ENCODE measurements around the gene CCL4. TPM values are rescaled to one million over a fixed set of nuclear protein-coding genes. Genes with fewer than 3 reads are reported as not detected.

CCL4 gene
- total RNA-seq, 1 donor from 2014 or later = 23.4 TPM

DNA sequence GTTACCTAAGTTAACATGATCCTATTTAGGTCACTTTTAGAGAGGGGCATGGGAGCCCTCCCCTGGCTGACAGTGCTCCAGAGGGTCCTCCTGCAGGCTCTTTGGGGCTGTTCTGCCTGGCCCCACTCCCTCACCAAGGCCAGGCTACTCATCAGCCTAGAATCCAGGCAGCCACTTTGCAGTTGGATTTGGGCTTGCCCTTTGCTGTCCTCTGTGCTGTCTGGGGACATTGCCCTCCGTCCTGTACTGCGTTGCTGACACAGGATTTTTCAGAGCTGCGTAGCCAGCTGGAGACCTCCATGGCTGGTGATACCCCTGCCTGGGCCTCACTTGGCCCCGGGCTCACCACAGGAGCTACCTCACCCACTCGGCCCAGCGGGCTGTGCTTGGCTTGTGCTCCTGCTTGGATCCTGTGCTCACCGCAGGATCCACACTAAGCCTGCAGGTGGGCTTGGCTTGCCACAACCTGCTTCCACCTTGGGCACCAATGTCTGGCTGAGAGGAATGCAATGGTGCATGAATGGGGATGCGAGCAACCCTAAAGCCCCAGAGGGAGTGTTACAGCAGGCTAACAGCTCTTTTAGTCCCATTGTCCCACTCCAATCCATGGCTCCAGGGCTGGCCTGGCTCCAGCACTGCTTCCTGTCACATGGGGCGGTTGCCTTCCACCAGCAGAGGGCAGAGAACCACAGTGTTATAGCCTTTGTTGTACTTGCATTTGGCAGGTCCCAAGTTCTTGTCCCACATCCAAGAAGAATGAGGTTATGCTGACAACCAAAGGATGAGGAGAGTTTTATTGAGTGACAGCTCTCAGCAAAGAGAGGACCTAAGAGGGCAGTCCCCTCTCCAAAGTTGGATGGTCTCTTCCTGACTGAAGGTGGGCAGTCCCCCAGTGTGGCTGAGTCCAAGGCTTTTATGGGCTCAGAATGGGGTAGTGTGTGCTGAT is 21.5 kb downstream of the CCL4 start:
- no peak overlapping the region for H3K4me3 ChIP-seq (ENCODE audit: insufficient read depth, low read depth, low read length)

GRCh38 chr17:36127199-36127893 is 23.7 kb downstream of the CCL4 start:
- H3K9me3 ChIP-seq (ENCODE audit: insufficient read depth, low read depth, low read length) = peaks cover 7% of the 10 kb centered on the region
- peaks cover under 1% of the 10 kb centered on the region for H3K27me3 Mint-ChIP-seq (ENCODE audit: low read depth, unreplicated experiment)
- DNase-seq (ENCODE audit: low read depth) (no peak), FAIRE-seq (no peak)
- no peak overlapping the region for H3K4me2 ChIP-seq (ENCODE audit: low read length)
- H3K4me1 Mint-ChIP-seq (ENCODE audit: low read depth, unreplicated experiment) = no peaks in the 10 kb centered on the region
- no peaks in the 10 kb centered on the region for H4K20me1 ChIP-seq (ENCODE audit: insufficient read depth, low read length)
- H3K9ac ChIP-seq (ENCODE audit: low read length) = no peak overlapping the region
- no peak overlapping the region for H3K27ac Mint-ChIP-seq (ENCODE audit: unreplicated experiment)
- no peaks in the 10 kb centered on the region for H3K36me3 Mint-ChIP-seq (ENCODE audit: low read depth, unreplicated experiment)
- H2AFZ ChIP-seq (ENCODE audit: low read depth, low read length) = no peak overlapping the region
- H3K9me3 Mint-ChIP-seq (ENCODE audit: unreplicated experiment) = peaks cover 9% of the 10 kb centered on the region
- H3K27ac ChIP-seq (ENCODE audit: low read depth, low read length) = no peak overlapping the region
- no peak overlapping the region for H3K4me3 ChIP-seq (ENCODE audit: insufficient read depth, low read depth, low read length)
- no peaks in the 10 kb centered on the region for H3K4me1 ChIP-seq (ENCODE audit: insufficient read depth, low read length)
- H3K4me3 Mint-ChIP-seq (ENCODE audit: unreplicated experiment) = no peak overlapping the region
- H3K79me2 ChIP-seq (ENCODE audit: insufficient read depth, low read length) = no peaks in the 10 kb centered on the region
- no peaks in the 10 kb centered on the region for H3K36me3 ChIP-seq (ENCODE audit: insufficient read depth, low read length)
- no peak for TF ChIP-seq EZH2 (IDR thresholded peaks at IDR 0.05; ENCODE audit: insufficient read depth, low read length)
- TF ChIP-seq, protein P1, sequence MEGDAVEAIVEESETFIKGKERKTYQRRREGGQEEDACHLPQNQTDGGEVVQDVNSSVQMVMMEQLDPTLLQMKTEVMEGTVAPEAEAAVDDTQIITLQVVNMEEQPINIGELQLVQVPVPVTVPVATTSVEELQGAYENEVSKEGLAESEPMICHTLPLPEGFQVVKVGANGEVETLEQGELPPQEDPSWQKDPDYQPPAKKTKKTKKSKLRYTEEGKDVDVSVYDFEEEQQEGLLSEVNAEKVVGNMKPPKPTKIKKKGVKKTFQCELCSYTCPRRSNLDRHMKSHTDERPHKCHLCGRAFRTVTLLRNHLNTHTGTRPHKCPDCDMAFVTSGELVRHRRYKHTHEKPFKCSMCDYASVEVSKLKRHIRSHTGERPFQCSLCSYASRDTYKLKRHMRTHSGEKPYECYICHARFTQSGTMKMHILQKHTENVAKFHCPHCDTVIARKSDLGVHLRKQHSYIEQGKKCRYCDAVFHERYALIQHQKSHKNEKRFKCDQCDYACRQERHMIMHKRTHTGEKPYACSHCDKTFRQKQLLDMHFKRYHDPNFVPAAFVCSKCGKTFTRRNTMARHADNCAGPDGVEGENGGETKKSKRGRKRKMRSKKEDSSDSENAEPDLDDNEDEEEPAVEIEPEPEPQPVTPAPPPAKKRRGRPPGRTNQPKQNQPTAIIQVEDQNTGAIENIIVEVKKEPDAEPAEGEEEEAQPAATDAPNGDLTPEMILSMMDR (IDR thresholded peaks at IDR 0.05; ENCODE audit: insufficient read depth, low read depth, low read length) = no peak
- no peaks in the 10 kb centered on the region for H3K27me3 ChIP-seq (ENCODE audit: insufficient read depth, low read length)

More for the DNA sequence above, 21.5 kb downstream of the CCL4 start:
- Histone ChIP-seq H3K27me3 (ENCODE audit: insufficient read depth, low read length) (no peaks in the 10 kb centered on the region), H3K36me3 (ENCODE audit: insufficient read depth, low read length) (no peaks in the 10 kb centered on the region), H3K9me3 (ENCODE audit: insufficient read depth, low read depth, low read length) (peaks cover 7% of the 10 kb centered on the region), H3K9ac (ENCODE audit: low read length) (no peak overlapping the region), H4K20me1 (ENCODE audit: insufficient read depth, low read length) (no peaks in the 10 kb centered on the region), H3K4me1 (ENCODE audit: insufficient read depth, low read length) (no peaks in the 10 kb centered on the region), H3K27ac (ENCODE audit: low read depth, low read length) (no peak overlapping the region), H2AFZ (ENCODE audit: low read depth, low read length) (no peak overlapping the region), H3K79me2 (ENCODE audit: insufficient read depth, low read length) (no peaks in the 10 kb centered on the region), H3K4me2 (ENCODE audit: low read length) (no peak overlapping the region)
- FAIRE-seq = no peak
- no peak for DNase-seq (ENCODE audit: low read depth)
- Mint-ChIP-seq H3K4me1 (ENCODE audit: low read depth, unreplicated experiment) (no peaks in the 10 kb centered on the region), H3K9me3 (ENCODE audit: unreplicated experiment) (peaks cover 14% of the 10 kb centered on the region), H3K4me3 (ENCODE audit: unreplicated experiment) (no peak overlapping the region), H3K36me3 (ENCODE audit: low read depth, unreplicated experiment) (no peaks in the 10 kb centered on the region), H3K27me3 (ENCODE audit: low read depth, unreplicated experiment) (peaks cover 2% of the 10 kb centered on the region), H3K27ac (ENCODE audit: unreplicated experiment) (no peak overlapping the region)
- TF ChIP-seq, protein P1 (IDR thresholded peaks at IDR 0.05; ENCODE audit: insufficient read depth, low read depth, low read length) = no peak
- TF ChIP-seq EZH2 (IDR thresholded peaks at IDR 0.05; ENCODE audit: insufficient read depth, low read length) = no peak

Data from astrocyte (in vitro differentiated cells and primary cell).